Measurements from ENCODE around the gene CLMP.

Gene CLMP

DNA sequence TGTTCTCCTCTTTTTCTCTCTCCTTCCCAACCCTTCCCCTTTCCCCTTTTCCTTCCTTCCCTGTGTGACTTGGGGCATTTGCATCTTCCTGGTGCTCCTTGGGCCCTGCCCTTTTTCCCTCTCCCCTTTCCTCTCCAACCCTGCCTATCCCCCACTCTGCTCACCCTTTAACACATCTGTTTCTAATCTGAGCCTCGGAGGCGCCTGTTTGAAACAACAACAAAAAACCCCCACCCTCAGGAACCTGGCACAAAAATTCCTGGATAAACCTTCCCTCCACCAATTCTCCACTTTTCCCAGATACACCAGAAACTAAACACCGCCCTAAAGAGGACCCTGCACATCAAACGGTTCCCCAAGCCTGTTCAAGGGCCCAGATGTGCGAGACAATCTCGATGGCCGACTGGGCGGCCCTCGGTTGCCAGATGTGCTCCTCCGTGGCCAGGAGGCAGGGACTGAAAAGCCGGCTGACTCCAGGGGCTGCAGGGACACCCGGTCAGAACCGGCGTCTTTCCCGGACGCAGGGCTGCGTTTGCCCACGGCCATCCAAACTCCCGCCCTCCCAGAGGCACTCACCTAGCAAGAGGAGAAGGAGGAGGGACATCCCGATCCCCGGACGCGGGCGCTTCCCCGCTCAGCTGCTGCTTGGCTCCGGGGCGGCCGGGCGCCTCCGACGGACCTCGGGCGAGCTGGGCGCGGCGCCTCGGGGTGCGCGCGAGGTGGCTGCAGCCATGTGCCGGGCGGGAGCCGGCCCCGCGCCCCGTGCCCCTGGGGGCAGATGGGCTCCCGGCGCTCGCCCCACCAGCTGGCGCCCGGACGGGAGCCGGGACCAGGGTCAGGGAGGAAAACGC lies 486 bp downstream of the CLMP start:
- TF ChIP-seq, protein P1, sequence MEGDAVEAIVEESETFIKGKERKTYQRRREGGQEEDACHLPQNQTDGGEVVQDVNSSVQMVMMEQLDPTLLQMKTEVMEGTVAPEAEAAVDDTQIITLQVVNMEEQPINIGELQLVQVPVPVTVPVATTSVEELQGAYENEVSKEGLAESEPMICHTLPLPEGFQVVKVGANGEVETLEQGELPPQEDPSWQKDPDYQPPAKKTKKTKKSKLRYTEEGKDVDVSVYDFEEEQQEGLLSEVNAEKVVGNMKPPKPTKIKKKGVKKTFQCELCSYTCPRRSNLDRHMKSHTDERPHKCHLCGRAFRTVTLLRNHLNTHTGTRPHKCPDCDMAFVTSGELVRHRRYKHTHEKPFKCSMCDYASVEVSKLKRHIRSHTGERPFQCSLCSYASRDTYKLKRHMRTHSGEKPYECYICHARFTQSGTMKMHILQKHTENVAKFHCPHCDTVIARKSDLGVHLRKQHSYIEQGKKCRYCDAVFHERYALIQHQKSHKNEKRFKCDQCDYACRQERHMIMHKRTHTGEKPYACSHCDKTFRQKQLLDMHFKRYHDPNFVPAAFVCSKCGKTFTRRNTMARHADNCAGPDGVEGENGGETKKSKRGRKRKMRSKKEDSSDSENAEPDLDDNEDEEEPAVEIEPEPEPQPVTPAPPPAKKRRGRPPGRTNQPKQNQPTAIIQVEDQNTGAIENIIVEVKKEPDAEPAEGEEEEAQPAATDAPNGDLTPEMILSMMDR (IDR thresholded peaks at IDR 0.05; ENCODE audit: borderline replicate concordance, control extremely low read depth, extremely low read depth, insufficient read depth, missing control alignments) = no peak
- in situ Hi-C loops (cut with MboI; ENCODE audit: low sequenced_read_pairs, unreplicated experiment) = no loop called here
- peak; percentile 31 for DNase-seq (ENCODE audit: low spot score)

DNA sequence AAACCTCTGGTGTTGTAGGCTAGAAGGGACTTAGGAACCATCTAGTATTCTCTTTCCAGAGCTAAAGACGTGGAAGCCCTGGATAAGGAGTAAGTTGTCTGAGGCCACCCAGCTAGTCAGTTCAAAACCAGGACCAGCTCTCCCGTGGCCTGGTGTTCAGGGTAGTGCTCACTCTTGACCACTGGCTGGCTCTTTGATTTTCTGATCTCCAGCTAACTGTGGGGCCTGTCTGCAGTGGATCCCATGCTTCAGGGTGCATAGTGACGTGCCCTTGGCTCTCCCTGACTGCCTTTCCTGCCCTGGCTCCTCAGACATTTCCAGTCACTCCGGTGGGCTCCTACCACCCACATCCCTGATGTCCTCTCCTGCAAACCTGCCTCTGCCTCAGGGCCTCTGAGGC lies 1.3 kb downstream of the CLMP start:
- in situ Hi-C loops (cut with MboI; ENCODE audit: low sequenced_read_pairs, unreplicated experiment) = no loop called here
- TF ChIP-seq, protein P1 (IDR thresholded peaks at IDR 0.05; ENCODE audit: borderline replicate concordance, control extremely low read depth, extremely low read depth, insufficient read depth, missing control alignments) = no peak
- no peak for DNase-seq (ENCODE audit: low spot score)

DNA sequence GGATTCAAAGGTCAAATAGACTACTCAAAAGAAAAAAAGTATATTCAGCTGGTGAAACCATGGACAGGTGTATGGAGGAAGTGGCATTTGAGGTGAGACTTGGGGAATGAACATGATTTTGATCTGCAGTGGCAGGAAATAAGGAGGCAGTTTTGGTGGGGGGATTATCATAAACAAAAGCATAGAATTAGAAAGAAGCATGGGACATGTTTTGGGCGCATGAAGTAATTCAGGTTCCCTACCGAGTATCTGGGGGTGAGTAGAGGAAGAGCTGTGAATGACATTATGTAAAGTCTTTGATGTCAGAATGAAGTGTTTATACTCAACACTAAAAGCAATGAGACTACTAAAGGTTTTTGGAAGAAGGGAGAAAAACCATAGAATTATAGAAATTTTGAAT lies 3.1 kb downstream of the CLMP start:
- in situ Hi-C loops (cut with MboI; ENCODE audit: low sequenced_read_pairs, unreplicated experiment) = no loop called here
- TF ChIP-seq, protein P1 (IDR thresholded peaks at IDR 0.05; ENCODE audit: borderline replicate concordance, control extremely low read depth, extremely low read depth, insufficient read depth, missing control alignments) = no peak
- DNase-seq (ENCODE audit: low spot score) = no peak

DNA sequence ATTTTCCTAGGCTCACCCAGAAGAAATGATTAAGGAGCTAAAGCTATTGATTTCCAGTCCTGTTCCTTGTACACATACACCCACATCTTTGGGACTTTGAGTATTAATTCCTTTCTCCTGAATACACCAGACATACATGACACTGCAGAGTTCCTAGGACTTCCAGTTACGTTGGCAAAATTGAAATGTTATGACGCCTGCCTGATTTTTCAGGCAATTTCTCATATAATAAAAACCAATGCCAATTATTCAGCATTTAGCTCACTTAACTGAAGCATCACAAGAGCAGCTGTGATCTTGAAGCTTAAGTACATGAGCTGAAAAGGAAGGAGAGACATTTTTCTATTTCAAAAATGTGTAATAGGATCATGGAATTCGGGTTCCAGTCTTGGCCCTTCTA lies 4.5 kb downstream of the CLMP start:
- TF ChIP-seq, protein P1 (IDR thresholded peaks at IDR 0.05; ENCODE audit: borderline replicate concordance, control extremely low read depth, extremely low read depth, insufficient read depth, missing control alignments) = no peak
- DNase-seq (ENCODE audit: low spot score) = no peak
- in situ Hi-C loops (cut with MboI; ENCODE audit: low sequenced_read_pairs, unreplicated experiment) = no loop called here

DNA sequence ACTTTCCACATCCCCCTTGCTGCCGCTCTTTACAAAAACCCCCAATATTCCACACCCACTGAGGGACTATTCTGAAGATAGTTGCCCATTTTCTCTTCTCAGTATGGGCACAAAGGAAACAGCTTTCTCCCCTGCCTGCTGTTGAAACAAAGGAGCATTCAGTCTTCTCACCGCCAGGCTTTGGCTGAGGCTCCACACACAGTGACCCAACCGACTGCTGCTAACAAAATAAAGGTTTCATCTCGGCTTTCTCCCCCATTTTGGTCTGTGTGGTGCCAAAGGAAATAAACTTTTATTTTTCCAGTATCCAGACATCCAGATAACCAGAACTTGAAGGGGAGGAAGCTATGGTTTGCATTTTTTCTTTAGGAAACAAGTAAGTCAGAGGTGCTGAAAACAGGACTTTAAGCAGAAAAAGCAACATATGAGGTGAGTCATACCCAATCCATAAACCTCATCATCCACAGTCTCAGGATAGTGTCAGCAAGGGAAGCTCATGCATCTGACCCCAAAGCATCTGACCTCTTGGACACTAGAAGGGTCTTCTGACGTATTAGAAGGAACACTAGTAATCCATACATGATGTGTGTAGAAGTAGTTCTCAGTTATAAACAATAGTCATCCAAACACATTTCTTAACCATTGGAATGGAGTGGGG lies 6.4 kb downstream of the CLMP start:
- in situ Hi-C loops (cut with MboI; ENCODE audit: low sequenced_read_pairs, unreplicated experiment) = no loop called here
- no peak for DNase-seq (ENCODE audit: low spot score)
- TF ChIP-seq, protein P1 (IDR thresholded peaks at IDR 0.05; ENCODE audit: borderline replicate concordance, control extremely low read depth, extremely low read depth, insufficient read depth, missing control alignments) = no peak

DNA sequence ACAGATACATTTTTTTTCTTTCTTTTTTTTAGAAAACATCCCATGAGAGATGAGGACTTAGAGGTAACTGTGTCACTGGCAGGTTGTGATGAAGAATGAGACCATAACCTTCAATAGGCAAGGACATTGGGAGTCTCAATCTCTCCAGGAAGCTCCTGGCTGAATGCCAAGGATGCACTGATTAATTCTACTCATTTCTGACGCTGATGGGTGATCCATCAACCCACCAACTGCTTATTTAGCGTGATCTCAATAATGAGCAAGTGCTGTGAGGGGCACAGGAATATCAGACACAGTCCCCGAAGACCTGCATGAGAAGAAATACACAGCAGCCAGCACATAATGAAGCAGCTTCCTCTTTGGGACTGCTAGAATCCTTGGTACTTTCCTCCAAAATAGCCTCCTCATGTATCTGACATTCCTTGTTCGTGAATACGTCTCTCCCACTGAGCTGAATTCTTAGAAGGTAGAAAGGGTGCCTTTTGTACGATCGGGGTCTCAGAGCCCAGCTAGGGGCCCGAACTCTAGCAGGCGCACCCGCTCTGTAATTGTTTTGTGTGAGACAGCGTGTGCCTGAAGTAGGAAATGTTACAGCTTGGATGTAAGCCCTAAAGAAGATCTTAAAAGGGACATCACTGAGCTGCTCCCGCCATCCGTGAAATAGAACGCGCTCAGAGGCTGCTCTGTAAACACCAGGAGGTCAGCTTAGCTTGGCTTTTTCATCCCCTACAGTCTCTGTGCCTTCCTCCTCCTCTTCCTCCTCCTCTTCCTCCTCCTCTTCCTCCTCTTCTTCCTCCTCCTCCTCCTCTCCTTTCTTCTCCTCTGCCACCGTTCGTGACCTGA lies 7.2 kb downstream of the CLMP start:
- TF ChIP-seq, protein P1 (IDR thresholded peaks at IDR 0.05; ENCODE audit: borderline replicate concordance, control extremely low read depth, extremely low read depth, insufficient read depth, missing control alignments) = no peak
- no peak for DNase-seq (ENCODE audit: low spot score)
- in situ Hi-C loops (cut with MboI; ENCODE audit: low sequenced_read_pairs, unreplicated experiment) = no loop called here
